Measurements from ENCODE around the gene CCDC91. TPM values are rescaled to one million over a fixed set of nuclear protein-coding genes. Genes with fewer than 3 reads are reported as not detected.

CCDC91 gene
- total RNA-seq, 1 donor: 21.0 TPM

- DNase-seq (ENCODE audit: low read depth in 2 of 3, low spot score in 2 of 3): no peak
These were observed 322.1 kb downstream of the CCDC91 start for GRCh38 chr12:28512406-28512805.

- DNase-seq (ENCODE audit: low read depth in 2 of 3, low spot score in 2 of 3): no peak
These were observed 322.6 kb downstream of the CCDC91 start for GRCh38 chr12:28512876-28513275.

- no peak for DNase-seq (ENCODE audit: low read depth in 2 of 3, low spot score in 2 of 3)
These were observed 323.7 kb downstream of the CCDC91 start for GRCh38 chr12:28513983-28514382.

DNA sequence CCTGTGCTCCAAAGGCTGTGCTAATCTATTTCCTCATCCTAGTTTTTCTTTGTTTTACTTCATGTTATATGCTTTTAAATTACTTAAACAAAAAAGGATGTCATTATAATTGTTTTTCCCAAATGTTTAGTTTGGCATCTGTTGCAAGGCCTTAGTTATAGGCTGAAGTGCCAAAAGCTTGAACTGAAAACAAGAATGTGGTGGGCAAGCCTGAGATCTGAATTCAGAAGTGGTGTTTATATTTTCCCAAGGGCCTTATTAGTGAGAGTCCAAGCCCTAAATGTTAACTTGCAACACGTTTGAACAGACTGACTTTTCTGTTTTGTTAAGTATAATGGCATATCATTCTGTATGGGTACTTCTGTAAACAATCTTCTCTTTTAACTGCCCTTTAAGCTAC is 326.8 kb downstream of the CCDC91 start:
- no peak for DNase-seq (ENCODE audit: low read depth in 2 of 3, low spot score in 2 of 3)

GRCh38 chr12:28527631-28528249 is 337.5 kb downstream of the CCDC91 start:
- DNase-seq (ENCODE audit: low read depth in 2 of 3, low spot score in 2 of 3): no peak

DNA sequence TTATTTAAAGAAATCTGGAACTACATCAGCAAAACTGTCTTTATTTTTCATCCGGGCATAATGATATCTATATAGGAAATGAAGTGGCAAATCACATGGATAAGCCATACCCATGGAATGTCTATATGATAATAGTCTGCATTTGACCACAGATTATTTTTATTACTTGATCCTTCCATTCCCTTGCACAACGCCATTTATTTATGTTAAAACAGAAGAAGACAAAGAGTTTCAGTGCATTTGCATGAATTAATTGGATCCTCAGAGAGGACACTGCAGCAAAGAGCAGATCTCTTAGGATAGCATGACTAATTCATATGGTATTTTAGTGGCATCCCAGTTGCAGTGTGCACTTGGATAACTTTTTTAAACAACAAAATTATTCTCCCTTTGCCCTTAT is 345.0 kb downstream of the CCDC91 start:
- DNase-seq (ENCODE audit: low read depth in 2 of 3, low spot score in 2 of 3): no peak

- no peak for DNase-seq (ENCODE audit: low read depth in 2 of 3, low spot score in 2 of 3)
These were observed 345.8 kb downstream of the CCDC91 start for GRCh38 chr12:28536088-28536487.

DNA sequence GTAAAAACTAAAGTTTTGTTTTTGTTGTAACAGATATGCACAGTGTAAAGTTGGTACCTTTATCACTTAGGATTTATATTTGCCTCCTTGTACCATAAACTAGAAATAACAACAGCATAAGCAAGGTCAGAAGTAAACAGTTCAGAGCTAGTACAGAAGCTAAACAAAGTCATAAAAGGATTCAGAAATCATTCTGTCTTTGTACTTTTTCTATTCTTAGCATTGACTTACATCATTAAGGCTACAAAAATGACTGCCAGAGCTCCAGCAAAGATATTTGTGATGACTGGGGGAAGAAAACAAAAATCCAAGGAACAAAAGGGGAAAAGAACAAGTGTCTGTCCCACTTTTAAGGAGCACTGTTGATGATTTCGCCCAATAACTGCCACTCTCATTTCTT is 347.2 kb downstream of the CCDC91 start:
- DNase-seq (ENCODE audit: low read depth in 2 of 3, low spot score in 2 of 3): no peak

DNA sequence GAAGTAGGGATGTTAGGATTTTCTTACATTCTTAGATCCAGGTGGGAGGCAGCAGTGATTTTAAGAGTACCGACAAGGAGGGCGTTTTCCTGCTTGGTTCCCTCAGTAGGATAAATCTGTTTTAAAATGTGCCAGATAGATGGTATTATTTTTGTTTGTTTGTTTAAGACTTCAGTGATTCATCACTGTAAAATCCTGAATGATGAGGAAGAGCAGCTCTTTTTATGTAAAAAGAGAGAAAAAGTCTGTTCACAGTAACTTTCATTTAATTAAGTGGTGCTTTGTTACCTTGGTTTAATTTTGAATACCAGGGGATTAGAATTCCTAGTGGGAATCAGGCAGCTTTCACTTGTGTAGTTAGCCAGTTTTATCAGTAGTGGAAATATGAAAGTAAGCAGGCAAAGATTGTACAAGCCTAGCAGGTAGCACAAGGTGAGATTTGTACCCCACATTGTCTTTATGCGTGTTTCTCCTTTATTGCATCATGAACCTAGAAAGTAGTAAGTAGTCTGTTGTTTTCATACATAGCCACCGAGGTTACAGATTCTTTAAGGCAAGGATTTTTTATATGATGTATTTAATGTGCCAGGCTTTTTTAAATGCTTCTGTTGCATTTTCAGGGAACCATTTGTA is 349.6 kb downstream of the CCDC91 start:
- no peak for DNase-seq (ENCODE audit: low read depth in 2 of 3, low spot score in 2 of 3)

DNA sequence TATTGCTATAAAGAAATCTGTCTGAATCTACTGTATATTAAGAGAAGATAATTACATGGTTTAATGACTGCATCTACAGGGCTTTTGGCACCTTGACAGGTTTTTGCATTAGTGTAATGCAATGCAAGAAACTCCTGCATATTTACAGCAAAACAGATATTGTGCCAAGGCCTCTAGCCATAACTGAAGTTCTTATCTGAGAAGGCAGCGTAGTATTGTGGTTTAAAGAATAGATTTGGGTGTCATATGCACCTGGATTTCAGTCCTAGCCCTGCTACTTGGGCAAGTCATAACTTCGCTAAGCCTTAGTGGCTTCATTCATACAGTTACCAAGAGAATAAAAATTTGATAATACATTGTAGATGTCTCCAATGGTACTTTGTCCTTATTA is 350.1 kb downstream of the CCDC91 start:
- DNase-seq (ENCODE audit: low read depth in 2 of 3, low spot score in 2 of 3): no peak

GRCh38 chr12:28543021-28543890 is 353.0 kb downstream of the CCDC91 start:
- peak in 1 of 3 donors; percentile 1 for DNase-seq (ENCODE audit: low read depth in 2 of 3, low spot score in 2 of 3)

DNA sequence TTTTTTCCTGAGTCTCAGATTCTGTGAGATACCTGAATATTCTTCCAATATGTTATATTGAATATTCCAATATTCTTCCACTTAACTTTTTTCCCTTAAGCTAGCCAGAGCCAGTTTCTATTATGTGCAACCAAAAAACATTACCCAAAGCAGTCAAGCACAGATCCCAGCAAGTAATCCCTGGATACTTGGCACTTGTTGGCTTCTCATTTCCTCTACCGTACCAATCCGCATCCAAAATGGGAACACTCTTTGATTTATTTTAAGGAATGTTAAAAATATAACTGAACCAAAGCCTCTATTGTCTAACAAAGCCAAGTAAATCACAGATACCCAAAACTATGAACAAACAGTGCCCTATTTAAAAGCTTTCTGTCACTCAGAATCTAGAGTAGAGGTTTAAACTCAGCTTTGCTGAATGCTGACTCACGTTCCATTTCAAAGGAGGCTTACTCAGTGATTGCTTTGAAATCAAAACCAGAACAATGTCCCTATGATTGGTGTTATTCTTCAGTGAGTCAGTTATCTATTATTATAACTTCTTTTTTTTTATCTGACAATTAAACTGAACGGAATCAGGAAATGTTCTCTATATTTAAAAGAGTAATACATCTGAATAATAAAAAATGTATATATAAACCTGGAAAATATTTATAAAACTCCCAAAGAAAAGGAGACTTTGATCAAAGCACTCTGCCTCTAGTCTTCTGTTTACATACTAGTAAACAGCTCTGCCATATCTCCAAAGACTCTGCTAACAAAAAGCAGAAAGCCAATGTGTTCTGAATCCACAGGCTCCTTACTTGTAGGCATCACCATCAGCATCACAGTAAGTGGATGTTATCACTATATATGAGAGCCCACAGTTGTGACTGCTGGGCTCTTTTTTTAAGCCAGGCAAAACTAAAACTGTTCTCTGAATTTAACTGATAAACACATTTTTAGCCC is 360.8 kb downstream of the CCDC91 start:
- no peak for DNase-seq (ENCODE audit: low read depth in 2 of 3, low spot score in 2 of 3)

- no peak for DNase-seq (ENCODE audit: low read depth in 2 of 3, low spot score in 2 of 3)
These were observed 362.2 kb downstream of the CCDC91 start for GRCh38 chr12:28552251-28552970.

- no peak for DNase-seq (ENCODE audit: low read depth in 2 of 3, low spot score in 2 of 3)
These were observed 365.5 kb downstream of the CCDC91 start for GRCh38 chr12:28555748-28556147.

DNA sequence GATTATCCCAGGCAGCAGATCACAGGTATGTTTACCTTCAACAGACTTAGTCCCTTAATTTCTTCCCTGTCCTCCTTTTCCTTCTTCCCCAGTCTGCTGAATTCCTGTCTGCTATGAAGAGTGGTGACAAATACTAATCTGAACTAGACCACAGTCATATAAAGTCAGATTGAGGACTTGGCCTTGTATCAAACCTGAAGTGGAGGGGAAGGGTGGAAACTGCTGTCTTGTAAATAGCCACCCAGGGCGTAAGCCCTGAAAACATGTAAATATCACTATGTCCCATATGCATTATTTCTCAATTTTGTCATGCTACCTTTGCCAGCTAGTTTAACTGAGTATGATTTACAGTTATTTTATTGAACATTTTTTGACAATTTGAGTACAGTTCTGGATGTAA is 368.0 kb downstream of the CCDC91 start:
- DNase-seq (ENCODE audit: low read depth in 2 of 3, low spot score in 2 of 3): no peak

GRCh38 chr12:28563286-28563685 is 373.0 kb downstream of the CCDC91 start:
- no peak for DNase-seq (ENCODE audit: low read depth in 2 of 3, low spot score in 2 of 3)

- no peak for DNase-seq (ENCODE audit: low read depth in 2 of 3, low spot score in 2 of 3)
These were observed 373.7 kb downstream of the CCDC91 start for GRCh38 chr12:28563936-28564335.

GRCh38 chr12:28568118-28568517 is 377.9 kb downstream of the CCDC91 start:
- no peak for DNase-seq (ENCODE audit: low read depth in 2 of 3, low spot score in 2 of 3)

GRCh38 chr12:28568704-28569103 is 378.4 kb downstream of the CCDC91 start:
- DNase-seq (ENCODE audit: low read depth in 2 of 3, low spot score in 2 of 3): no peak
